CD14-positive monocyte (primary cell): ENCODE data around the gene OSBP2. TPM values are rescaled to one million over a fixed set of nuclear protein-coding genes. Genes with fewer than 3 reads are reported as not detected.
A peak's percentile ranks its signal among the peaks of the same experiment; 100 is the strongest.

Experiments used
- DNase-seq, 3 donors: peaks; one replicate each; pipeline ENCODE4 v3.0.0-alpha.2; 2011 to 2022
- H2AFZ ChIP-seq: 2 replicates; pipeline ENCODE4 v1.6.0; 2012; ENCODE audit warnings: mild to moderate bottlenecking, low read depth, low read length, inconsistent platforms; ENCODE audit not compliant: insufficient read depth, poor library complexity, severe bottlenecking
- H3K27ac ChIP-seq, 2 donors: 1 replicate in 1 of 2; 2 replicates in 1 of 2; pipeline ENCODE4 v1.5.1; 2012 to 2013; ENCODE audit warnings: low read length in 2 of 2, control low read depth in 1 of 2, inconsistent platforms in 1 of 2, low read depth in 1 of 2, mild to moderate bottlenecking in 1 of 2
- H3K27me3 ChIP-seq, 2 donors: one replicate each; pipeline versions ENCODE4 v1.6.0 to v1.6.1; 2011 to 2013; ENCODE audit warnings: low read length in 2 of 2; ENCODE audit not compliant: control insufficient read depth in 2 of 2, insufficient read depth in 2 of 2
- H3K36me3 ChIP-seq, 2 donors: replicated peaks in 1 of 2; 1 replicate in 1 of 2; 2 replicates in 1 of 2; pipeline versions ENCODE4 v1.5.1 to v1.6.1; 2012 to 2013; ENCODE audit warnings: low read length in 2 of 2, control low read depth in 1 of 2, inconsistent platforms in 1 of 2, mild to moderate bottlenecking in 1 of 2; ENCODE audit not compliant: insufficient read depth in 2 of 2, control insufficient read depth in 1 of 2
- H3K4me1 ChIP-seq, 2 donors: 1 replicate in 1 of 2; 2 replicates in 1 of 2; pipeline versions ENCODE4 v1.5.1 to v1.6.1; 2012 to 2013; ENCODE audit warnings: low read length in 2 of 2, control low read depth in 1 of 2, inconsistent platforms in 1 of 2, mild to moderate bottlenecking in 1 of 2, moderate library complexity in 1 of 2; ENCODE audit not compliant: insufficient read depth in 2 of 2, control insufficient read depth in 1 of 2
- H3K4me2 ChIP-seq: replicated peaks from 2 replicates; pipeline ENCODE3; 2012; ENCODE audit warnings: low read length, moderate library complexity, mild to moderate bottlenecking; ENCODE audit not compliant: poor library complexity, severe bottlenecking; ENCODE audit errors: extremely low read depth
- H3K4me3 ChIP-seq, 3 experiments: fragments of 200-600 bp in 1 of 3; sonication (generic) in 1 of 3; replicated peaks in 1 of 3; 1 replicate in 2 of 3; 2 replicates in 1 of 3; pipeline ENCODE4 v1.5.1; 2011 to 2013; ENCODE audit warnings: low read length in 3 of 3, mild to moderate bottlenecking in 3 of 3, control low read depth in 2 of 3, low read depth in 2 of 3, inconsistent platforms in 1 of 3, moderate library complexity in 1 of 3
- H3K79me2 ChIP-seq: 2 replicates; pipeline ENCODE4 v1.6.0; 2012; ENCODE audit warnings: mild to moderate bottlenecking, control low read depth, inconsistent platforms, low read length, moderate library complexity; ENCODE audit not compliant: insufficient read depth
- H3K9ac ChIP-seq: 2 replicates; pipeline ENCODE4 v1.6.0; 2017; ENCODE audit warnings: low read length, mild to moderate bottlenecking; ENCODE audit not compliant: insufficient read depth, poor library complexity, severe bottlenecking
- H3K9me3 ChIP-seq, 2 donors: replicated peaks in 1 of 2; 1 replicate in 1 of 2; 2 replicates in 1 of 2; pipeline versions ENCODE4 v1.5.1 to v1.6.1; 2012 to 2013; ENCODE audit warnings: low read length in 2 of 2, control low read depth in 1 of 2; ENCODE audit not compliant: control insufficient read depth in 1 of 2, insufficient read depth in 1 of 2
- H4K20me1 ChIP-seq: 2 replicates; pipeline ENCODE4 v1.6.0; 2012; ENCODE audit warnings: mild to moderate bottlenecking, low read length, control low read depth, moderate library complexity; ENCODE audit not compliant: insufficient read depth
- H3K27ac Mint-ChIP-seq, 7 donors: one replicate each; pipeline ENCODE4 v1.8.0; 2020; ENCODE audit warnings: mild to moderate bottlenecking in 7 of 7, mixed read lengths in 7 of 7, moderate library complexity in 6 of 7, inconsistent platforms in 2 of 7
- H3K27me3 Mint-ChIP-seq, 3 donors: one replicate each; pipeline ENCODE4 v1.8.0; 2021 to 2022; ENCODE audit warnings: low read depth in 3 of 3, mild to moderate bottlenecking in 3 of 3, mixed read lengths in 3 of 3, moderate library complexity in 3 of 3, inconsistent platforms in 1 of 3
- H3K36me3 Mint-ChIP-seq, 2 donors: one replicate each; pipeline ENCODE4 v1.8.0; 2020; ENCODE audit warnings: mixed read lengths in 2 of 2, inconsistent platforms in 1 of 2, mild to moderate bottlenecking in 1 of 2
- H3K4me1 Mint-ChIP-seq: one replicate; pipeline ENCODE4 v1.8.0; 2020; ENCODE audit warnings: mild to moderate bottlenecking, mixed read lengths
- H3K4me3 Mint-ChIP-seq, 2 donors: one replicate each; pipeline ENCODE4 v1.8.0; 2020; ENCODE audit warnings: mild to moderate bottlenecking in 2 of 2, mixed read lengths in 2 of 2, moderate library complexity in 1 of 2
- H3K9me3 Mint-ChIP-seq, 7 donors: one replicate each; pipeline ENCODE4 v1.8.0; 2020 to 2022; ENCODE audit warnings: mixed read lengths in 7 of 7, mild to moderate bottlenecking in 6 of 7, moderate library complexity in 6 of 7, inconsistent platforms in 2 of 7
- WGBS: methylation state at CpG from one replicate; pipeline ENCODE4 v1.1.5; 2013; ENCODE audit warnings: missing lambda C conversion rate; ENCODE audit not compliant: insufficient coverage; 5-methylcytosine and 5-hydroxymethylcytosine counted together
- intact Hi-C, 2 donors: fragments of 100-400 bp; cut with micrococcal nuclease; formaldehyde crosslinking; loops; one replicate each; pipeline versions ENCODE4 v1.15.0 to v1.15.1; 2023
- polyA plus RNA-seq, 3 donors: library from polyadenylated mRNA; depleted of rRNA in 1 of 3; unstranded in 2 of 3; stranded (reverse) in 1 of 3; fragments of 300-500 nt in 2 of 3; fragments of >200 nt in 1 of 3; fragmentation: Illumina TruSeq in 2 of 3; gene quantifications; 1 replicate in 2 of 3; 2 replicates in 1 of 3; pipeline ENCODE4 v1.2.3, GENCODE V29; 2012 to 2021
- TF ChIP-seq, protein P1 (sequence below): fragments of 200-600 bp; IDR thresholded peaks from one replicate; pipeline ENCODE4 v1.8.0; 2022; ENCODE audit warnings: antibody characterized with exemption, mild to moderate bottlenecking

OSBP2 gene
- polyA plus RNA-seq, 3 donors: 0.21 to 0.54 TPM; not detected in 1

DNA sequence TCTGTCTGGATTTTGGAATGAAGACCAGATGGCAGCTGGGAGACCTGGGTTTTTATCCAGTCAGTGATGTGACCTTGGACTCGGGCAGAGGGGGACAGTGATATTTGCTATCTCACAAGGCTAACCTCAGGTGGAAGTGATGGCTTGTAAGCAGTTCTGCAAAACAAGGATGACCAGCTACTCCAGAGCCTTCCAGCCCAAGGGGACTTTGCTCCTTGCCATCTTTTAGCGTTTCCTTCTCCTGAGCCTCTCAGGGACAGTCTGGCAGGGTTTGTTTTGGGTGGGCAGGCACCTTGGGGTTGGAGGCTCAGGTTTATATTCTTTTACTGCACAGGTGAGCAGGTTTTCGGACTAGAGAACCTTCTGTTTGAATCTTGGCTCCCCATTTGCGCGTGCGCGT lies 9.5 kb upstream of the OSBP2 start:
- Histone ChIP-seq H3K4me2 (no peak overlapping the region), H3K27me3 (no peaks in the 10 kb centered on the region), H3K27ac (no peak overlapping the region), H3K79me2 (no peaks in the 10 kb centered on the region), H4K20me1 (no peaks in the 10 kb centered on the region), H2AFZ (no peak overlapping the region), H3K4me3 (no peak overlapping the region), H3K9ac (no peak overlapping the region), H3K4me1 (peaks cover 7 to 10% of the 10 kb centered on the region in 2 donors), H3K36me3 (no peaks in the 10 kb centered on the region), H3K9me3 (no peaks in the 10 kb centered on the region)
- Mint-ChIP-seq H3K27me3 (peaks cover 0 to 7% (median 4%) of the 10 kb centered on the region in 3 donors), H3K27ac (peak overlapping the region in 1 of 7 donors; percentile 6), H3K4me3 (no peak overlapping the region), H3K9me3 (no peaks in the 10 kb centered on the region), H3K4me1 (peaks cover 6% of the 10 kb centered on the region), H3K36me3 (no peaks in the 10 kb centered on the region)
- intact Hi-C loops: no loop called here
- TF ChIP-seq, protein P1, sequence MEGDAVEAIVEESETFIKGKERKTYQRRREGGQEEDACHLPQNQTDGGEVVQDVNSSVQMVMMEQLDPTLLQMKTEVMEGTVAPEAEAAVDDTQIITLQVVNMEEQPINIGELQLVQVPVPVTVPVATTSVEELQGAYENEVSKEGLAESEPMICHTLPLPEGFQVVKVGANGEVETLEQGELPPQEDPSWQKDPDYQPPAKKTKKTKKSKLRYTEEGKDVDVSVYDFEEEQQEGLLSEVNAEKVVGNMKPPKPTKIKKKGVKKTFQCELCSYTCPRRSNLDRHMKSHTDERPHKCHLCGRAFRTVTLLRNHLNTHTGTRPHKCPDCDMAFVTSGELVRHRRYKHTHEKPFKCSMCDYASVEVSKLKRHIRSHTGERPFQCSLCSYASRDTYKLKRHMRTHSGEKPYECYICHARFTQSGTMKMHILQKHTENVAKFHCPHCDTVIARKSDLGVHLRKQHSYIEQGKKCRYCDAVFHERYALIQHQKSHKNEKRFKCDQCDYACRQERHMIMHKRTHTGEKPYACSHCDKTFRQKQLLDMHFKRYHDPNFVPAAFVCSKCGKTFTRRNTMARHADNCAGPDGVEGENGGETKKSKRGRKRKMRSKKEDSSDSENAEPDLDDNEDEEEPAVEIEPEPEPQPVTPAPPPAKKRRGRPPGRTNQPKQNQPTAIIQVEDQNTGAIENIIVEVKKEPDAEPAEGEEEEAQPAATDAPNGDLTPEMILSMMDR: no peak
- 100% methylated on average over 2 of the region's 7 CpGs for WGBS
- no peak for DNase-seq

DNA sequence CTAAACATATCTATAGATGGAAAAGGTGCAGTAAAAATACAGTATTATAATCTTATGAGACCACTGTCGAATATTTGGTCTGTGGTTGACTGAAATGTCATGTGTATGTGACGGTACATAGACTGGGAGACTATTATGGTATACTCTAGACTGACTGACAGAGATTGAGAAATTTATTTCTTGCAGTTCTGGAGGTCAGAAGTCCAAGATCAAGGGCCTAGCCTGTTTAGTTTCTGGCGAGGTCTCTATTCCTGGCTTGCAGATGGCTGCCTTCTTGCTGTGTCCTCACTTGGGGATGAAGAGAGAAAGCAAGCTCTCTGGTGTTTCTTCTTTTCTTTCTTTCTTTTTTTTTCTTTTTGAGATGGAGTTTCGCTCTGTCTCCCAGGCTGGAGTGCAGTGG lies 7.3 kb upstream of the OSBP2 start:
- Histone ChIP-seq H3K4me2 (no peak overlapping the region), H4K20me1 (no peaks in the 10 kb centered on the region), H2AFZ (no peak overlapping the region), H3K9me3 (no peaks in the 10 kb centered on the region), H3K79me2 (no peaks in the 10 kb centered on the region), H3K36me3 (no peaks in the 10 kb centered on the region), H3K27ac (no peak overlapping the region), H3K9ac (no peak overlapping the region), H3K4me1 (no peaks in the 10 kb centered on the region), H3K27me3 (no peaks in the 10 kb centered on the region), H3K4me3 (no peak overlapping the region)
- WGBS: 100% methylated on average over 1 of the region's 4 CpGs
- H3K4me3 Mint-ChIP-seq: no peak overlapping the region
- no peaks in the 10 kb centered on the region for H3K4me1 Mint-ChIP-seq
- intact Hi-C loops: no loop called here
- no peaks in the 10 kb centered on the region for H3K9me3 Mint-ChIP-seq
- H3K36me3 Mint-ChIP-seq: no peaks in the 10 kb centered on the region
- H3K27me3 Mint-ChIP-seq: peaks cover 1 to 14% (median 10%) of the 10 kb centered on the region in 3 donors
- TF ChIP-seq, protein P1: no peak
- no peak for DNase-seq
- no peak overlapping the region for H3K27ac Mint-ChIP-seq
